Suprapubic skin (tissue), 3 donors: Measurements from ENCODE around the gene TSR3.

ENCODE experiments used
- POLR2AphosphoS5 ChIP-seq, 3 donors: sonication (generic); formaldehyde crosslinking; IDR thresholded peaks; one replicate each; pipeline ENCODE4 v1.6.1; 2017; ENCODE audit warnings: antibody characterized with exemption in 3 of 3
- TF ChIP-seq, protein P1 (sequence below), 2 donors: fragments of 200-600 bp in 1 of 2; fragments of 450-650 bp in 1 of 2; sonication (generic) in 1 of 2; IDR thresholded peaks; one replicate each; pipeline ENCODE4 v1.5.1; 2016 to 2019; ENCODE audit warnings: antibody characterized with exemption in 2 of 2, mild to moderate bottlenecking in 1 of 2, moderate library complexity in 1 of 2

DNA sequence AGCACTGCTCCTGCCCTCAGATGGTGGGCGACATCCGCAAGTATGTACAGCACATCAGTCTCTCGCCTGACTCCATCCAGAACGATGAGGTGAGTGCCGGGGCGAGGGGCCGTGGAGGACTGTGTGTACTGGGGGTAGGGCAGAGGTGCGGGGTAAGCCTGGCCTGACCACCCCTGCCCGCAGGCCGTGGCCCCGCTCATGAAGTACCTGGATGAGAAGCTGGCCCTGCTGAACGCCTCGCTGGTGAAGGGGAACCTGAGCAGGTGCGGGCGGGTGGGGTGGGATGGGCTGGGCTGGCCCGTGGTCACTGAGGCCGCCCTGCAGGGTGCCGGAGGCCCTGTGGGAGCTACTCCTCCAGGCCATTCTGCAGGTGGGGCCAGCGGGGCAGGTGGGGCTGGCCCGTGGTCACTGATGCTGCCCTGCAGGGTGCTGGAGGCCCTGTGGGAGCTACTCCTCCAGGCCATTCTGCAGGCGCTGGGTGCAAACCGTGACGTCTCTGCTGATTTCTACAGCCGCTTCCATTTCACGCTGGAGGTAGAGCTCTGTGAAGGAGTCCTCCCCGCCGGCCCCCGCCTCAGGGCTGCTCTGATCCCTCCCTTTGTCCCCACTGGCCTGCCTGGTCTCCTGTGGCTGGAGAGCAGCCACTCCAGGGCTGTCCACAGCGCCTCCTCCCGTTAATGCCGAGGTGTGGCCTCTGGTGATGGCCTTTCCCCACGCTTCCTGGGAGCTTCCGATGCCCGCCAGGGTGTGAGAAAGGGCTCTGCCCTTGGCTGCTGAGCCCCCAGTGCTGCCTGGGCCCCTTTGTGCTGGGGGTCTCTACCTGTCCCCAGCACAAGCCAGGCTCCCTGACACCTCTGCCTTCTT lies 5.0 kb downstream of the TSR3 start:
- TF ChIP-seq, protein P1, sequence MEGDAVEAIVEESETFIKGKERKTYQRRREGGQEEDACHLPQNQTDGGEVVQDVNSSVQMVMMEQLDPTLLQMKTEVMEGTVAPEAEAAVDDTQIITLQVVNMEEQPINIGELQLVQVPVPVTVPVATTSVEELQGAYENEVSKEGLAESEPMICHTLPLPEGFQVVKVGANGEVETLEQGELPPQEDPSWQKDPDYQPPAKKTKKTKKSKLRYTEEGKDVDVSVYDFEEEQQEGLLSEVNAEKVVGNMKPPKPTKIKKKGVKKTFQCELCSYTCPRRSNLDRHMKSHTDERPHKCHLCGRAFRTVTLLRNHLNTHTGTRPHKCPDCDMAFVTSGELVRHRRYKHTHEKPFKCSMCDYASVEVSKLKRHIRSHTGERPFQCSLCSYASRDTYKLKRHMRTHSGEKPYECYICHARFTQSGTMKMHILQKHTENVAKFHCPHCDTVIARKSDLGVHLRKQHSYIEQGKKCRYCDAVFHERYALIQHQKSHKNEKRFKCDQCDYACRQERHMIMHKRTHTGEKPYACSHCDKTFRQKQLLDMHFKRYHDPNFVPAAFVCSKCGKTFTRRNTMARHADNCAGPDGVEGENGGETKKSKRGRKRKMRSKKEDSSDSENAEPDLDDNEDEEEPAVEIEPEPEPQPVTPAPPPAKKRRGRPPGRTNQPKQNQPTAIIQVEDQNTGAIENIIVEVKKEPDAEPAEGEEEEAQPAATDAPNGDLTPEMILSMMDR (IDR thresholded peaks at IDR 0.05): no peak
- no peak for TF ChIP-seq POLR2AphosphoS5 (IDR thresholded peaks at IDR 0.05)
